Skeletal muscle tissue (tissue), 4 donors: ENCODE measurements around the gene CERKL. TPM values are rescaled to one million over a fixed set of nuclear protein-coding genes. Genes with fewer than 3 reads are reported as not detected.

ENCODE experiments used
- H3K27ac ChIP-seq: one replicate; pipeline ENCODE4 v1.7.0; 2013; ENCODE audit warnings: mild to moderate bottlenecking, low read depth, low read length, inconsistent platforms
- H3K27me3 ChIP-seq, 3 donors: one replicate each; pipeline ENCODE4 v1.7.0; 2013; ENCODE audit warnings: low read length in 3 of 3; ENCODE audit not compliant: control insufficient read depth in 3 of 3, insufficient read depth in 3 of 3
- H3K36me3 ChIP-seq, 3 donors: one replicate each; pipeline ENCODE4 v1.7.0; 2013; ENCODE audit warnings: low read length in 3 of 3; ENCODE audit not compliant: control insufficient read depth in 3 of 3, insufficient read depth in 3 of 3
- H3K4me1 ChIP-seq, 3 donors: one replicate each; pipeline ENCODE4 v1.7.0; 2013; ENCODE audit warnings: low read length in 3 of 3, mild to moderate bottlenecking in 3 of 3; ENCODE audit not compliant: control insufficient read depth in 3 of 3, insufficient read depth in 3 of 3
- H3K4me3 ChIP-seq, 3 donors: one replicate each; pipeline ENCODE4 v1.7.0; 2013; ENCODE audit warnings: low read length in 3 of 3
- H3K9ac ChIP-seq, 3 donors: one replicate each; pipeline ENCODE4 v1.7.0; 2013; ENCODE audit warnings: low read length in 3 of 3, mild to moderate bottlenecking in 3 of 3, moderate library complexity in 2 of 3, low read depth in 1 of 3
- H3K9me3 ChIP-seq, 3 donors: one replicate each; pipeline ENCODE4 v1.7.0; 2013; ENCODE audit warnings: low read length in 3 of 3; ENCODE audit not compliant: control insufficient read depth in 3 of 3
- total RNA-seq: library from RNA; depleted of rRNA; stranded (reverse); fragments of >200 nt; gene quantifications from one replicate; pipeline ENCODE4 v1.2.3, GENCODE V29; 2014
- donor health status: Osteomylitis.

Gene CERKL
- total RNA-seq, 1 donor from 2014 or later = not detected

- Histone ChIP-seq H3K9ac (no peak overlapping the region), H3K36me3 (no peaks in the 10 kb centered on the region), H3K4me3 (no peak overlapping the region), H3K4me1 (no peaks in the 10 kb centered on the region), H3K27me3 (no peaks in the 10 kb centered on the region), H3K27ac (no peak overlapping the region), H3K9me3 (no peaks in the 10 kb centered on the region)
Measured at GRCh38 chr2:181632733-181633401, 24.0 kb downstream of the CERKL start.

GRCh38 chr2:181628590-181629585 is 28.0 kb downstream of the CERKL start:
- Histone ChIP-seq H3K27ac (no peak overlapping the region), H3K9me3 (no peaks in the 10 kb centered on the region)

GRCh38 chr2:181627545-181627944 is 29.4 kb downstream of the CERKL start:
- Histone ChIP-seq H3K36me3 (no peaks in the 10 kb centered on the region), H3K27ac (no peak overlapping the region), H3K27me3 (no peaks in the 10 kb centered on the region), H3K4me1 (no peaks in the 10 kb centered on the region), H3K9me3 (no peaks in the 10 kb centered on the region), H3K4me3 (no peak overlapping the region), H3K9ac (no peak overlapping the region)

More at GRCh38 chr2:181628590-181629585, 28.0 kb downstream of the CERKL start:
- Histone ChIP-seq H3K4me3 (no peak overlapping the region), H3K27me3 (no peaks in the 10 kb centered on the region), H3K36me3 (no peaks in the 10 kb centered on the region), H3K4me1 (no peaks in the 10 kb centered on the region), H3K9ac (no peak overlapping the region)

GRCh38 chr2:181626671-181627070 is 30.2 kb downstream of the CERKL start:
- H3K9me3 ChIP-seq = no peaks in the 10 kb centered on the region
- no peak overlapping the region for H3K9ac ChIP-seq
- H3K36me3 ChIP-seq = no peaks in the 10 kb centered on the region
- no peaks in the 10 kb centered on the region for H3K4me1 ChIP-seq
- no peak overlapping the region for H3K4me3 ChIP-seq
- H3K27ac ChIP-seq = no peak overlapping the region
- no peaks in the 10 kb centered on the region for H3K27me3 ChIP-seq

- H3K36me3 ChIP-seq = no peaks in the 10 kb centered on the region
- no peaks in the 10 kb centered on the region for H3K9me3 ChIP-seq
- no peaks in the 10 kb centered on the region for H3K4me1 ChIP-seq
- H3K9ac ChIP-seq = no peak overlapping the region
- no peak overlapping the region for H3K4me3 ChIP-seq
- no peaks in the 10 kb centered on the region for H3K27me3 ChIP-seq
- H3K27ac ChIP-seq = no peak overlapping the region
Measured at GRCh38 chr2:181623159-181623558, 33.7 kb downstream of the CERKL start.

- H3K36me3 ChIP-seq = no peaks in the 10 kb centered on the region
- H3K27me3 ChIP-seq = no peaks in the 10 kb centered on the region
- no peak overlapping the region for H3K4me3 ChIP-seq
- no peak overlapping the region for H3K9ac ChIP-seq
- no peaks in the 10 kb centered on the region for H3K4me1 ChIP-seq
- H3K27ac ChIP-seq = no peak overlapping the region
- no peaks in the 10 kb centered on the region for H3K9me3 ChIP-seq
Measured at GRCh38 chr2:181621779-181622490, 35.0 kb downstream of the CERKL start.

DNA sequence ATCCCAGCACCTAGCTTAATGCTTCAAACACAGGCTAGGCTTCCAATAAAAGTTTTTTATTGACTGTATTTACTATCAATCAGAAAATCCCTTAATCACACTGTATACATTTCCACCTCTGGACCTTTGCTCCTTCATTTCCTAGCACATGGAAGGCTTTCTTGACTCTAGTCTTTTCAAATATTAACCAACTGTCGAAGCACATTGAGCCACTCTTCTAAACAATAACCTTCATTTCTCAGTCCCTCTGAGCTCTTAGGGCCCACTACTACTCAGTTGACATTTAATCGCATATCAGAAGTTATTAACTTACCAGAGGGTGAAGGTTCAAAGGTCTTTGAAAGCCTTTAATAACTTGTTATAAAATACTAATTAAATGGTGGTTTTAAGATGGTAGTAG is 37.4 kb downstream of the CERKL start:
- Histone ChIP-seq H3K9me3 (no peaks in the 10 kb centered on the region), H3K9ac (no peak overlapping the region), H3K27ac (no peak overlapping the region), H3K27me3 (no peaks in the 10 kb centered on the region), H3K4me1 (no peaks in the 10 kb centered on the region), H3K4me3 (no peak overlapping the region), H3K36me3 (no peaks in the 10 kb centered on the region)

DNA sequence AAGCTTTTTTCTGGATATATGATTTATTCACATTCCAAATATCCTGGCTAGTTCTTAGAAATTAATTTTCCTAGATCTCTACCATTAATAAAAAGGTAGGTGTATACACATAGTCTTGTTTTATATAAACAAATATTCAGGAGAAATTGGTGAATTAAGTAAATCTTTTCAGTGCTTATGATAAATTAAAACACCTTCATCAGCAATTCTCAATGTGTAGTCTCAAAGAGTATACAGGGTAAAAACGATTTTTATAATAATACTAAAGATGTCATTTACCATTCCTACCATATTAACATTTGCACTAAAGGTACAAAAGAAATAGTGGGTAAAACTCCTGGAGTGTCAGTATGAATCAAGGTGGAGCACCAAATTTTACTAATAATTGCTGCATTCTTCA is 40.2 kb downstream of the CERKL start:
- no peaks in the 10 kb centered on the region for H3K27me3 ChIP-seq
- no peaks in the 10 kb centered on the region for H3K36me3 ChIP-seq
- H3K9me3 ChIP-seq = no peaks in the 10 kb centered on the region
- no peaks in the 10 kb centered on the region for H3K4me1 ChIP-seq
- no peak overlapping the region for H3K9ac ChIP-seq
- no peak overlapping the region for H3K27ac ChIP-seq
- H3K4me3 ChIP-seq = no peak overlapping the region

GRCh38 chr2:181614874-181615638 is 41.8 kb downstream of the CERKL start:
- Histone ChIP-seq H3K36me3 (no peaks in the 10 kb centered on the region), H3K4me1 (no peaks in the 10 kb centered on the region), H3K9me3 (no peaks in the 10 kb centered on the region), H3K4me3 (no peak overlapping the region), H3K27me3 (no peaks in the 10 kb centered on the region), H3K27ac (no peak overlapping the region), H3K9ac (no peak overlapping the region)
